Measurements from ENCODE around the gene PAX5.

PAX5 gene

DNA sequence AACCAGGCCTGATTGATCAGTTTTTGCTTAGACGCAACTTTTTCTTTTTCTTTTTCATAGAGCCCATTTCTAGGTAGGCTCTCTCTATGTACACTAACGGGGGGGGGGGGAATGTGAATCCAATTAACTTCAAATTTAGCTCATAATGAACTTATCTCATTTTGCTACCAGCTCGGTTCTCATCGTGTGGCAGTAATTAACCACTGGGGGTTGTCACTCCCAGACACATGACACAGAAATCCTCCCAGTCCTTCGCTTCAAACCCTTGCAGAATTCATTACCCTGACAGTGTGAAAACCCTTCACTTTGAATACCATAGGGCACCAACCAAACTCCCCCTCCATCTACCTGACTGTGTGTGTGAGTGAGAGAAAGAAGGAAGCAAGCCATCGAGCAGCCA, 144.2 kb downstream of the PAX5 start:
- in situ Hi-C loops (cut with HindIII; ENCODE audit: low sequenced_read_pairs), result no loop called here

DNA sequence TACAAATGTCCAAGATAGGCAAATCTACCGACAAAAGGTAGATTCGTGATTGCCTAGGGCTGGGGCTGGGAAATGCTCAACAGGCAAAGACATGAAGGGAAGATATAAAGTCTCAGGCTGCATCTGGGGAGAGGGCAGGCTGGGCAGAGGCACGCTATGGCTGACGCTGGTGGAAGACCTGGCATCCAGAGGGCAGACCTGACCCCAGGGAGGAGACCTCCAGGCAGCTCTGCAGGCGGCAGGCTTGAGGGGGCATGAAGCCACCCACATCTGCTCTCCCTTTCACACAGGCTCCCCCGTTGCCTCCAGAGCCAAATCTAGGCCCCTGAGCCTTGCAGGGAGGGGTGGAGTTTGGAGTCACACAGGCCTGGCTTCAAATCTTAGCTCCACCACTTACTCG, 145.5 kb downstream of the PAX5 start:
- in situ Hi-C loops (cut with HindIII; ENCODE audit: low sequenced_read_pairs), result no loop called here

GRCh38 chr9:36884721-36885120, 149.3 kb downstream of the PAX5 start:
- in situ Hi-C loops (cut with HindIII; ENCODE audit: low sequenced_read_pairs), result no loop called here

GRCh38 chr9:36882594-36882993, 151.5 kb downstream of the PAX5 start:
- in situ Hi-C loops (cut with HindIII; ENCODE audit: low sequenced_read_pairs), result no loop called here

- in situ Hi-C loops (cut with HindIII; ENCODE audit: low sequenced_read_pairs), result no loop called here
These were observed 152.2 kb downstream of the PAX5 start for GRCh38 chr9:36881743-36882441.

GRCh38 chr9:36881316-36881715, 152.8 kb downstream of the PAX5 start:
- in situ Hi-C loops (cut with HindIII; ENCODE audit: low sequenced_read_pairs), result no loop called here

DNA sequence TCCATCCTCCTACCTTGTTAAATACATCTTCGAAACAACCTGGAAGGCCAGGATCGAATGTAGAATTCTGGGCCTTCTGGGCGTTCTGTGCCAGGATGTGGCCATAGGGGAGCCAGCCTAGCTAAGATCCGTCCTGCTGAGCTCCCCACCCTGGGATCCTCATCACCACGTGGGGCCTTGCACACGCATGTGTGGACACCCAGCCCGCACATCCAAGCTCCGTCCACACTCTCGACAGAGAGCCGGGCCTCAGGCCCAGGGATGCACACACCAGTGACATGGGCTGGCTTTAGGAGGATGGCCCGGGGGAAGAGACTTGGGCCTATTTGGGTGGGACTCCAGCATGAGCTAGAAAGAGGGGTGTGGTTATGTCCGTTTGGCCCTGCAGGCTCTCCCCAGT, 154.0 kb downstream of the PAX5 start:
- in situ Hi-C loops (cut with HindIII; ENCODE audit: low sequenced_read_pairs), result no loop called here

- in situ Hi-C loops (cut with HindIII; ENCODE audit: low sequenced_read_pairs), result no loop called here
These were observed 154.8 kb downstream of the PAX5 start for GRCh38 chr9:36878986-36879982.

GRCh38 chr9:36877239-36877638, 156.8 kb downstream of the PAX5 start:
- in situ Hi-C loops (cut with HindIII; ENCODE audit: low sequenced_read_pairs), result no loop called here

DNA sequence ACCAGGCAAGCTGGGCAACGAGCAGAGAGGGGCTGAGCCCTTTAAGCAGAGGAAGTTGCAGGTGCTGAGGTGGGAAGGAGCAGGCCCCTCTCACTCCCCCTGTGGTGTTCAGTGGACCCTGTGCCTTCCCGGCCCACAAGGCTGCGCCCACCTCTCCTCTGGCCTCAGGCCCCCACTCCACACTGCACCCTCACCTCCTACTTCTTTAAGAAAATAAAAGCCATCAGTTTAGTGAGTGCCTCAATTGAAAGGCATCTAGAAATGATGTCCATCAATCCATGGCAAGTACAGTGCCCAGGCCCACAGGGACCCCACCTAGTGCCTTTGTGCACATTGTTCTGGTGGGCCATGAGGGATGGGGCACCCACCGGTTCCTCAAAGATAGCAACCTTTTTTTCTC, 158.0 kb downstream of the PAX5 start:
- in situ Hi-C loops (cut with HindIII; ENCODE audit: low sequenced_read_pairs), result no loop called here

- in situ Hi-C loops (cut with HindIII; ENCODE audit: low sequenced_read_pairs), result loop anchor here (25.0 kb wide), 1 partner anchor 87 kb away; no protein-coding TSS in a partner anchor
These were observed 159.1 kb downstream of the PAX5 start for GRCh38 chr9:36874921-36875320.

GRCh38 chr9:36874261-36874660, 159.8 kb downstream of the PAX5 start:
- in situ Hi-C loops (cut with HindIII; ENCODE audit: low sequenced_read_pairs), result loop anchor here (25.0 kb wide), 1 partner anchor 88 kb away; no protein-coding TSS in a partner anchor

- in situ Hi-C loops (cut with HindIII; ENCODE audit: low sequenced_read_pairs), result loop anchor here (25.0 kb wide), 1 partner anchor 89 kb away; no protein-coding TSS in a partner anchor
These were observed 160.7 kb downstream of the PAX5 start for GRCh38 chr9:36873247-36873875.

DNA sequence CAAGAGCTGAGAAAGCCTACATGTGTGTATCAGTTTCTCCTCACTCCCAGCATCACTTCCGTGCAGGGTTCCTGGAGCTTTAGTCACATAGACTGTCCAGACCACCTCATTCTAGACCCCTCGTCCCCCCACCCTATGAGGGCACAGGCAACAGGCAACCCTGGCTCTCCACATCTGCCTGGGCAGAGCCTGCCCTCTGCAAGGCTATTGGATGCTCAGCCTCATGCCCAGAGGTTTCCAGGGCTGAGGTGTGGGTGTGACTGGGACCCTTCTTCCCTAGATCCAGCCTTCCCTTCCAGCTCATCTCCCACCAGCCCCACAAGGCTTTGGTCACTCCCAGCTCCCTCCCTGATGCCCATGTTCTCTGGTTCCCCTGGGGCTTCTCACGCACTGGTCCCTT, 161.4 kb downstream of the PAX5 start:
- in situ Hi-C loops (cut with HindIII; ENCODE audit: low sequenced_read_pairs), result loop anchor here (25.0 kb wide), 1 partner anchor 90 kb away; no protein-coding TSS in a partner anchor

DNA sequence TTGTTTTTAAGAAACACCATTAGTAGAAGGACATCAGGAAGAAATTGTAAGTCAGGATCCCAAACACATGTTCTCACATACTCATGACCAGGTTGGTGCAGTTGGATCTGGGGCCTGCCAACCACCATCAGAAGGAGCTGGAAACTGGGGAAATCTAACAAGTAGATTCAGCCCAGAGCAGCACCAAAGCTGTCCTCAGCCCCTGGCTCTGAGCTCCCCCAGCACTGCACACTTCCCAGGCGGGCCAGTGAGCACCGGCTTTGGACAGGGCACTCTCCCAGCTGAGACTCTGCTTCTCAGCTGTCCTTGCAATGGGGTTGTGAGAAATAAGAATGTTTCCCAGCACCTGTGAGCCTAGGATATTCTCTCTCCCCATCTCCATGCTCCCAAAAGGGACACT, 162.5 kb downstream of the PAX5 start:
- in situ Hi-C loops (cut with HindIII; ENCODE audit: low sequenced_read_pairs), result loop anchor here (25.0 kb wide), 1 partner anchor 91 kb away; no protein-coding TSS in a partner anchor

GRCh38 chr9:36870960-36871359, 163.1 kb downstream of the PAX5 start:
- in situ Hi-C loops (cut with HindIII; ENCODE audit: low sequenced_read_pairs), result loop anchor here (25.0 kb wide), 1 partner anchor 91 kb away; no protein-coding TSS in a partner anchor

GRCh38 chr9:36869605-36870004, 164.5 kb downstream of the PAX5 start:
- in situ Hi-C loops (cut with HindIII; ENCODE audit: low sequenced_read_pairs), result loop anchor here (25.0 kb wide), 1 partner anchor 93 kb away; no protein-coding TSS in a partner anchor

DNA sequence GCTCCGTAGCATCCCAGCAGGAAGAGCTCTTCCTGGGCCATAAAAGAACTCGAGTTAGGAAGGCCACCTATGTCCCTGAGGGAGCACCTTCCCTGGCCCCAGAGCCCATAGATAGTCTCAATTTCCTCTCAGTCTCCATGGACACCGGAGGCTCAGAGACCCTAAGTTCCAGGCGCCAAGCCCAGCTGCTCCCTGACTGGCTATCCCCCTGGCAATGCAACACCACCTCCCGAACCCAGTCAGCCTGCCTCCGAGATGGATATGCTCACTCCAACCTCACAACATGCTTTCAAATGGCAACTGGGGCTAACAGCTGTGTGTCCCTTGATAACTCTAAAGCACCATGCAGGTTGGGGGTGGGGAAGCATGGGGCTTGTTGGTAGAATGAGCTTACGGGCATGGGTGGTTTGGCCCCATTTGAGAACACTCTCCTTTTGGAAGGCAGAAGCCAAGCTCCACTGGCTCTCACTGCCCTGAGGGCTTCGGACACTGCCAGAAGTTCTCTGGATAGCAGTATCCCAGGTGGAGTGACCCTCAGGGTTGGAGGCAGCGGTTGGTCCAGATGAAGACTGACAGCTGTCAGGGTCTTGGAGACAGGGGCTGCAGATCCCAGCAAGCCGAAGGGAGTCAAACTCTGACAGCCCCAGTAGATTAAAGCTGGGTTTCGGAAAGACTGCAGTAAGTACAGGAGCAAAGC, 165.3 kb downstream of the PAX5 start:
- in situ Hi-C loops (cut with HindIII; ENCODE audit: low sequenced_read_pairs), result loop anchor here (25.0 kb wide), 1 partner anchor 94 kb away; no protein-coding TSS in a partner anchor

- in situ Hi-C loops (cut with HindIII; ENCODE audit: low sequenced_read_pairs), result loop anchor here (25.0 kb wide), 1 partner anchor 94 kb away; no protein-coding TSS in a partner anchor
These were observed 166.2 kb downstream of the PAX5 start for GRCh38 chr9:36867672-36868471.

Measured in DLD1 (cell line).